SK-N-SH (cell line): ENCODE measurements around the gene NEGR1. TPM values are rescaled to one million over a fixed set of nuclear protein-coding genes. Genes with fewer than 3 reads are reported as not detected.

Experiments used
- CTCF ChIA-PET: fragments of 300-600, 350-600 bp; formaldehyde crosslinking; extraction: SDS; loops from one replicate; lab custom pipeline; 2021; lab: Yijun Ruan, JAX
- POLR2A ChIA-PET: fragments of 350-600 bp; sonication (Branson Sonifier 250); formaldehyde crosslinking; extraction: SDS; loops from one replicate; lab custom pipeline; 2020; ENCODE audit warnings: antibody characterized with exemption, inconsistent platforms; lab: Yijun Ruan, JAX
- DNase-seq: peaks from one replicate; pipeline ENCODE4 v3.0.0; 2012
- H2AFZ ChIP-seq: fragments of 200-600 bp; sonication (generic); 2 replicates; pipeline ENCODE4 v1.8.1; 2016; ENCODE audit warnings: antibody characterized with exemption, mild to moderate bottlenecking, low read depth
- H3F3A ChIP-seq: fragments of 200-600 bp; sonication (generic); replicated peaks from 2 replicates; pipeline ENCODE3; 2016; ENCODE audit warnings: antibody characterized with exemption, mild to moderate bottlenecking; ENCODE audit not compliant: insufficient read depth
- H3K27ac ChIP-seq, 2 experiments: fragments of 200-500 bp in 1 of 2; fragments of 200-600 bp in 1 of 2; sonication (Bioruptor generic) in 1 of 2; sonication (generic), shearing (Covaris generic) in 1 of 2; 2 replicates each; pipeline versions ENCODE4 v1.5.1 to v1.6.1; 2014 to 2016; ENCODE audit warnings: low read depth in 2 of 2, inconsistent platforms in 1 of 2, low read length in 1 of 2, mild to moderate bottlenecking in 1 of 2, mixed read lengths in 1 of 2
- H3K27me3 ChIP-seq: fragments of 200-600 bp; sonication (generic), shearing (Covaris generic); 2 replicates; pipeline ENCODE4 v1.6.1; 2016; ENCODE audit warnings: mixed run types; ENCODE audit not compliant: insufficient read depth
- H3K36me3 ChIP-seq, 2 experiments: fragments of 200-500 bp in 1 of 2; fragments of 200-600 bp in 1 of 2; sonication (Bioruptor generic) in 1 of 2; sonication (generic) in 1 of 2; replicated peaks in 1 of 2; 2 replicates each; pipeline versions ENCODE3 to v1.5.1; 2014 to 2016; ENCODE audit warnings: low read length in 1 of 2, mild to moderate bottlenecking in 1 of 2; ENCODE audit not compliant: insufficient read depth in 2 of 2, control insufficient read depth in 1 of 2
- H3K4me1 ChIP-seq, 2 experiments: fragments of 200-500 bp in 1 of 2; fragments of 200-600 bp in 1 of 2; sonication (Bioruptor generic) in 1 of 2; sonication (generic), shearing (Covaris generic) in 1 of 2; 2 replicates each; pipeline versions ENCODE4 v1.5.1 to v1.6.1; 2014 to 2016; ENCODE audit warnings: low read depth in 1 of 2, low read length in 1 of 2, mixed run types in 1 of 2; ENCODE audit not compliant: insufficient read depth in 2 of 2, control insufficient read depth in 1 of 2
- H3K4me2 ChIP-seq: fragments of 200-600 bp; sonication (generic), shearing (Covaris generic); 2 replicates; pipeline ENCODE4 v1.6.1; 2017; ENCODE audit warnings: mixed run types
- H3K4me3 ChIP-seq, 2 experiments: fragments of 200-500 bp in 1 of 2; fragments of 200-600 bp in 1 of 2; sonication (Bioruptor generic) in 1 of 2; sonication (generic), shearing (Covaris generic) in 1 of 2; 2 replicates each; pipeline versions ENCODE4 v1.5.1 to v1.8.1; 2014 to 2016; ENCODE audit warnings: low read depth in 2 of 2, inconsistent platforms in 1 of 2, low read length in 1 of 2, mild to moderate bottlenecking in 1 of 2, mixed read lengths in 1 of 2, moderate library complexity in 1 of 2
- H3K79me2 ChIP-seq: fragments of 200-600 bp; sonication (generic); 2 replicates; pipeline ENCODE4 v1.8.1; 2017; ENCODE audit warnings: mild to moderate bottlenecking; ENCODE audit not compliant: insufficient read depth
- H3K9ac ChIP-seq: fragments of 200-600 bp; sonication (generic); 2 replicates; pipeline ENCODE4 v1.6.1; 2017; ENCODE audit warnings: mixed run types
- H3K9me2 ChIP-seq: fragments of 200-600 bp; sonication (generic); 2 replicates; pipeline ENCODE4 v1.6.1; 2017; ENCODE audit warnings: mixed run types
- H3K9me3 ChIP-seq: fragments of 200-600 bp; sonication (generic); 2 replicates; pipeline ENCODE4 v1.6.1; 2017; ENCODE audit warnings: mixed run types, mild to moderate bottlenecking, moderate library complexity
- H4K20me1 ChIP-seq: fragments of 200-600 bp; sonication (generic); 2 replicates; pipeline ENCODE4 v1.6.1; 2017; ENCODE audit warnings: mild to moderate bottlenecking, mixed run types; ENCODE audit not compliant: insufficient read depth
- CTCF ChIP-seq: fragments of 200-600 bp; sonication (generic); IDR thresholded peaks from 2 replicates; pipeline ENCODE4 v1.6.1; 2017; ENCODE audit warnings: antibody characterized with exemption, mild to moderate bottlenecking, moderate library complexity
- ELF1 ChIP-seq: IDR thresholded peaks from 2 replicates; pipeline ENCODE4 v1.4.0; 2012
- EP300 ChIP-seq, 2 experiments: IDR thresholded peaks; 2 replicates each; pipeline versions ENCODE4 v1.4.0 to v1.6.1; 2012; ENCODE audit warnings: borderline replicate concordance in 1 of 2, low read depth in 1 of 2, low read length in 1 of 2
- FOXJ3 ChIP-seq: sonication (generic); formaldehyde crosslinking; IDR thresholded peaks from 2 replicates; pipeline ENCODE4 v1.5.1; 2020; ENCODE audit warnings: mild to moderate bottlenecking, missing genetic modification reagents
- IRF3 ChIP-seq: fragments of 150-350 bp; IDR thresholded peaks from 2 replicates; pipeline ENCODE4 v1.6.1; 2016; ENCODE audit warnings: mild to moderate bottlenecking, low read depth, low read length
- JUND ChIP-seq: IDR thresholded peaks from 2 replicates; pipeline ENCODE4 v1.4.0; 2012
- MAX ChIP-seq: IDR thresholded peaks from 2 replicates; pipeline ENCODE4 v1.4.0; 2012; ENCODE audit warnings: low read depth
- MXI1 ChIP-seq: IDR thresholded peaks from 2 replicates; pipeline ENCODE4 v1.6.1; 2012; ENCODE audit warnings: mild to moderate bottlenecking, low read depth, low read length, improper control_type of control experiment
- NRF1 ChIP-seq: IDR thresholded peaks from 2 replicates; pipeline ENCODE4 v1.6.1; 2012; ENCODE audit warnings: low read depth, mild to moderate bottlenecking, low read length
- POLR2AphosphoS5 ChIP-seq: IDR thresholded peaks from 2 replicates; pipeline ENCODE4 v1.6.1; 2012; ENCODE audit warnings: low read depth, low read length
- RCOR1 ChIP-seq: fragments of 150-350 bp; IDR thresholded peaks from 2 replicates; pipeline ENCODE4 v1.6.1; 2017; ENCODE audit warnings: antibody characterized with exemption, low read length
- REST ChIP-seq: IDR thresholded peaks from 2 replicates; pipeline ENCODE4 v1.6.1; 2012; ENCODE audit warnings: mild to moderate bottlenecking, low read depth, low read length, moderate library complexity
- RXRA ChIP-seq: IDR thresholded peaks from 2 replicates; pipeline ENCODE4 v1.4.0; 2012; ENCODE audit warnings: low read depth, mild to moderate bottlenecking, borderline replicate concordance
- SIN3A ChIP-seq: IDR thresholded peaks from 2 replicates; pipeline ENCODE4 v1.6.1; 2012; ENCODE audit warnings: low read depth, mild to moderate bottlenecking, low read length, moderate library complexity, borderline replicate concordance
- TAF1 ChIP-seq: IDR thresholded peaks from 2 replicates; pipeline ENCODE4 v1.6.1; 2012; ENCODE audit warnings: low read depth, mild to moderate bottlenecking, low read length, moderate library complexity, borderline replicate concordance
- TEAD4 ChIP-seq: IDR thresholded peaks from 2 replicates; pipeline ENCODE4 v1.4.0; 2012; ENCODE audit warnings: mild to moderate bottlenecking, borderline replicate concordance; ENCODE audit not compliant: insufficient read depth
- USF1 ChIP-seq: IDR thresholded peaks from 2 replicates; pipeline ENCODE4 v1.4.0; 2012; ENCODE audit warnings: low read depth, borderline replicate concordance
- WGBS: methylation state at CpG from one replicate; pipeline ENCODE4 v1.1.6; 2017; ENCODE audit warnings: low lambda C conversion rate; 5-methylcytosine and 5-hydroxymethylcytosine counted together
- polyA plus RNA-seq, 3 experiments: library from polyadenylated mRNA; depleted of rRNA; stranded (reverse); fragments of >200 nt; gene quantifications; 2 replicates each; pipeline ENCODE4 v1.2.3, GENCODE V29; 2012

The NEGR1 gene
- polyA plus RNA-seq, 1 of the 3 experiments (the other 2 are of a cell fraction), result 0.21 TPM

GRCh38 chr1:71916894-71917293, 365.4 kb downstream of the NEGR1 start (continued):
- TF ChIP-seq MAX (no peak), REST (no peak), ELF1 (no peak)
- TF ChIP-seq, all 33 proteins: peak for 0

- H3K4me1 ChIP-seq, result no peaks in the 10 kb centered on the region; a peak in 1 of 4 replicates
- H3K36me3 ChIP-seq, result no peaks in the 10 kb centered on the region
- no peaks in the 10 kb centered on the region for H3K9me3 ChIP-seq
- no peaks in the 10 kb centered on the region for H3K79me2 ChIP-seq
- 86% methylated on average over 1 of the region's 1 CpG for WGBS
- no peaks in the 10 kb centered on the region for H3F3A ChIP-seq
- ChIA-PET CTCF (no interaction called here), POLR2A (no interaction called here)
- no peak overlapping the region for H3K9ac ChIP-seq
- H3K9me2 ChIP-seq, result no peaks in the 10 kb centered on the region
- H2AFZ ChIP-seq, result no peak overlapping the region
- no peak overlapping the region for H3K27ac ChIP-seq
- no peaks in the 10 kb centered on the region for H3K27me3 ChIP-seq
- H3K4me3 ChIP-seq, result no peak overlapping the region
- TF ChIP-seq NRF1 (no peak), MXI1 (no peak), JUND (no peak), FOXJ3 (CRISPR knock-in tag) (no peak), IRF3 (no peak), POLR2AphosphoS5 (no peak), REST (no peak), TEAD4 (no peak), CTCF (no peak), USF1 (no peak), MAX (no peak), RCOR1 (no peak), SIN3A (no peak), EP300 (IDR thresholded peaks at IDR 0.05; ENCODE audit: borderline replicate concordance in 1 of 2, low read depth in 1 of 2, low read length in 1 of 2) (no peak), RXRA (no peak), ELF1 (no peak), TAF1 (no peak)
- DNase-seq, result no peak
- H3K4me2 ChIP-seq, result no peak overlapping the region
- no peaks in the 10 kb centered on the region for H4K20me1 ChIP-seq
Measured at GRCh38 chr1:71914626-71915025, 367.7 kb downstream of the NEGR1 start.
